Measurements from ENCODE around the gene NXPH1.

The NXPH1 gene

GRCh38 chr7:8761731-8762130 lies 328.3 kb downstream of the NXPH1 start:
- H3K4me3 ChIP-seq (ENCODE audit: low read depth, low read length, poor library complexity, severe bottlenecking), result no peak overlapping the region
- no peaks in the 10 kb centered on the region for H4K20me1 ChIP-seq (ENCODE audit: insufficient read depth, low read length)
- H3K27me3 ChIP-seq (ENCODE audit: insufficient read depth, low read length), result no peaks in the 10 kb centered on the region

DNA sequence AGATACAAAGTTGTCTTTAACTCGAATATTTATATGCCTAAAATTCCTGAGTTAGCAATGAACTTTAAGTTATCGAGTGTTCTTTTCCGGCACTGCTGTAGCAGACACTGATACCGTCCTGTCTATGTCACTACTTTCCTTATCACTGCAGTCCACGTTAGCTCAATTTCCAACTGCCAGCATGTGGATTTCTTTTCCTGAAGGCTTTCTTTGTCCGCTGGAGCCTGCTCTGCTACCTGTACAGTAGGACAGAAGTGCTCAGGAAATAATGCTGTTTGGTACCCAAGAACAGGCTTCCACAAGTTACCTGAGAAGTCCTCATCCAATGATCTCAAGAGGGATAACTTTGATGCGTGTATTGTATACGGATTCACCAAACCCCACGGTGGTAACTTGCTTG lies 329.4 kb downstream of the NXPH1 start:
- TF ChIP-seq CTCF (IDR thresholded peaks at IDR 0.05; ENCODE audit: low read length), result no peak
- no peak for TF ChIP-seq EZH2 (IDR thresholded peaks at IDR 0.05; ENCODE audit: borderline replicate concordance, low read length)
- Histone ChIP-seq H3K9me2 (ENCODE audit: low read depth, low read length) (no peaks in the 10 kb centered on the region), H3K27me3 (ENCODE audit: insufficient read depth, low read length) (no peaks in the 10 kb centered on the region), H3K4me2 (ENCODE audit: low read length) (no peak overlapping the region), H3F3A (ENCODE audit: insufficient read depth, low read length) (no peaks in the 10 kb centered on the region), H3K36me3 (ENCODE audit: insufficient read depth, low read length) (no peaks in the 10 kb centered on the region), H3K79me2 (ENCODE audit: insufficient read depth, low read length) (no peaks in the 10 kb centered on the region), H3K27ac (ENCODE audit: low read depth, low read length, poor library complexity, severe bottlenecking) (no peak overlapping the region), H2AFZ (ENCODE audit: low read length) (no peak overlapping the region), H3K9me3 (ENCODE audit: low read length) (no peaks in the 10 kb centered on the region), H3K4me1 (ENCODE audit: insufficient read depth, low read length, severe bottlenecking) (no peaks in the 10 kb centered on the region), H4K20me1 (ENCODE audit: insufficient read depth, low read length) (no peaks in the 10 kb centered on the region), H3K4me3 (ENCODE audit: low read depth, low read length, poor library complexity, severe bottlenecking) (no peak overlapping the region), H3K9ac (ENCODE audit: low read length) (no peak overlapping the region)

More at GRCh38 chr7:8761731-8762130, 328.3 kb downstream of the NXPH1 start:
- Histone ChIP-seq H2AFZ (ENCODE audit: low read length) (no peak overlapping the region), H3K36me3 (ENCODE audit: insufficient read depth, low read length) (no peaks in the 10 kb centered on the region), H3K4me1 (ENCODE audit: insufficient read depth, low read length, severe bottlenecking) (no peaks in the 10 kb centered on the region), H3K4me2 (ENCODE audit: low read length) (no peak overlapping the region), H3K79me2 (ENCODE audit: insufficient read depth, low read length) (no peaks in the 10 kb centered on the region), H3K9me3 (ENCODE audit: low read length) (no peaks in the 10 kb centered on the region), H3K9ac (ENCODE audit: low read length) (no peak overlapping the region), H3K27ac (ENCODE audit: low read depth, low read length, poor library complexity, severe bottlenecking) (no peak overlapping the region), H3K9me2 (ENCODE audit: low read depth, low read length) (no peaks in the 10 kb centered on the region), H3F3A (ENCODE audit: insufficient read depth, low read length) (no peaks in the 10 kb centered on the region)
- TF ChIP-seq EZH2 (IDR thresholded peaks at IDR 0.05; ENCODE audit: borderline replicate concordance, low read length) (no peak), CTCF (IDR thresholded peaks at IDR 0.05; ENCODE audit: low read length) (no peak)

DNA sequence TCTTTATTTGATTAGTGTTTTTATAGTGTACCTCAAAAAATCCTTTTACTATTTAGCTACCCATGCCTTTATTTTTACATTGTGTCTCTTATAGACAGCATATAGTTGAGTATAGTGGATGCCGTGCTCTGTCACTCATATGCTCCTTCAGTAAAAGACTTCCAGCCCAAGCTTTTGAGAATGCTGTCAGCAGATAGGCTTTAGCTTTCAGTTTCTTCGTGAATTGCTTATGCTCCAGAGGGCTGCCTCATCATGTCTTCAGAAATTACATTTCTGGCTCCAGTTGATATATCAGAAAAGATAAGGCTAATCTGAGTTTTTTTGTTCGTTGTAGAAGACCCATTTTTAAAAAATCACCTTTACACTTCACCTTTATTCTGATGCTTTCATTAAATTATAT lies 332.0 kb downstream of the NXPH1 start:
- no peak overlapping the region for H3K4me3 ChIP-seq (ENCODE audit: low read depth, low read length, poor library complexity, severe bottlenecking)
- H3F3A ChIP-seq (ENCODE audit: insufficient read depth, low read length), result no peaks in the 10 kb centered on the region
- no peak overlapping the region for H2AFZ ChIP-seq (ENCODE audit: low read length)
- H3K4me2 ChIP-seq (ENCODE audit: low read length), result no peak overlapping the region
- no peaks in the 10 kb centered on the region for H4K20me1 ChIP-seq (ENCODE audit: insufficient read depth, low read length)
- no peaks in the 10 kb centered on the region for H3K9me2 ChIP-seq (ENCODE audit: low read depth, low read length)
- no peaks in the 10 kb centered on the region for H3K36me3 ChIP-seq (ENCODE audit: insufficient read depth, low read length)
- H3K79me2 ChIP-seq (ENCODE audit: insufficient read depth, low read length), result no peaks in the 10 kb centered on the region
- H3K27ac ChIP-seq (ENCODE audit: low read depth, low read length, poor library complexity, severe bottlenecking), result no peak overlapping the region
- TF ChIP-seq EZH2 (IDR thresholded peaks at IDR 0.05; ENCODE audit: borderline replicate concordance, low read length) (no peak), CTCF (IDR thresholded peaks at IDR 0.05; ENCODE audit: low read length) (no peak)
- H3K9ac ChIP-seq (ENCODE audit: low read length), result no peak overlapping the region
- no peaks in the 10 kb centered on the region for H3K27me3 ChIP-seq (ENCODE audit: insufficient read depth, low read length)
- H3K9me3 ChIP-seq (ENCODE audit: low read length), result no peaks in the 10 kb centered on the region
- H3K4me1 ChIP-seq (ENCODE audit: insufficient read depth, low read length, severe bottlenecking), result no peaks in the 10 kb centered on the region

Measured in OCI-LY1 (cell line).